Right ventricle myocardium superior (tissue), 1 donor: ENCODE measurements around the gene ANKS3. TPM values are rescaled to one million over a fixed set of nuclear protein-coding genes. Genes with fewer than 3 reads are reported as not detected.

ENCODE experiments used
- ATAC-seq: fragments of 200-7000 bp; cut with Tn5 transposase; one replicate; pipeline ENCODE4 v1.9.1; 2020; ENCODE audit warnings: mild to moderate bottlenecking; ENCODE audit not compliant: poor library complexity
- DNase-seq: peaks from one replicate; pipeline ENCODE4 v3.0.0-alpha.2; 2020
- intact Hi-C: fragments of 100-400 bp; cut with DNase I; formaldehyde crosslinking; loops from one replicate; pipeline ENCODE4 v1.11.2; 2022
- total RNA-seq: library from RNA; stranded (reverse); fragmentation: NEBNext Ultra II Directional; extraction: Animal tissue kit (Norgen Biotek cat#: 25700); gene quantifications from one replicate; pipeline ENCODE4 v1.2.1, GENCODE V29; 2021
- donor health status: DM: no; HTN: yes; CAD: no; lungs with severe emphysema.

Gene ANKS3
- total RNA-seq, 1 donor from 2014 or later: 9.1 TPM

DNA sequence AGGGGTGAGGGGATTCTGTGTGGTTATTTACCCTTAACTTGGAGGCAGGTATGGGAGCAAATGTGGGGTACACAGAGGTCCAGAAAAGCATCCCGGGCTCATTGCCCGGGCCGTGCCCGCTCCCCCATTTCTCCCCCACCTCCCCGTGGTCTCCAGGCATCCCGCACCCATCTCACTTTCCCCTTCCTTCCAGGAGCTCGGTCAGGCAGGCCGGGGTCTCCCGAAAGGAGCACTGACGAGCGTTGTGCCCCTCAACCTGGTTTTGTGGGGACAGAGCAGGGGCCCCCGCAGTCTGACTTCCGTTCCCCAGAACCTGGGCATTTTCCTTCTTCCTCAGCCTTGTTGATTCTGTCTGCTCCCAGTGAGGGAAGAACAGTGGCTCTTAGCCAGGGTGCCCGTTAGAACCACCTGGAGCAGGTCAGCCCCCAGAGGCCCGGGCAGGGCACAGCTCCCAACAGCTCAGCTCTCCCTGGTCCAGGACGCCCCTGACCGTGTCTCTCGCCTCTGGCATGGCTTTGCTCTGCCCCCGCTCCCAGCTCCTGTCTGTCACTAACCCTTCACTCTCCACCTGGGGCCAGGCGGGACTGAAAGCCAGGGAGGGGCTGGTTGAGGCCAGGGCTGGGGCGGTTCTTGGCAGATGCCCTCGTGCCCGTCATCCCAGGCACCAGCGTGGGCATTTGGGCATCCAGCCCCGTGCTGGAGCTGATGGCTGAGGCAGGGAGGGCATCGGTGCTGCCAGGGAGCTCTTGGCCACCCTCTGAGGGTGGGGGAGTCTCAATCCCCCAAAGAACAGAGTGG, 53.2 kb downstream of the ANKS3 start:
- DNase-seq (peak; percentile 85), ATAC-seq (peak; percentile 69)
- intact Hi-C loops: no loop called here

DNA sequence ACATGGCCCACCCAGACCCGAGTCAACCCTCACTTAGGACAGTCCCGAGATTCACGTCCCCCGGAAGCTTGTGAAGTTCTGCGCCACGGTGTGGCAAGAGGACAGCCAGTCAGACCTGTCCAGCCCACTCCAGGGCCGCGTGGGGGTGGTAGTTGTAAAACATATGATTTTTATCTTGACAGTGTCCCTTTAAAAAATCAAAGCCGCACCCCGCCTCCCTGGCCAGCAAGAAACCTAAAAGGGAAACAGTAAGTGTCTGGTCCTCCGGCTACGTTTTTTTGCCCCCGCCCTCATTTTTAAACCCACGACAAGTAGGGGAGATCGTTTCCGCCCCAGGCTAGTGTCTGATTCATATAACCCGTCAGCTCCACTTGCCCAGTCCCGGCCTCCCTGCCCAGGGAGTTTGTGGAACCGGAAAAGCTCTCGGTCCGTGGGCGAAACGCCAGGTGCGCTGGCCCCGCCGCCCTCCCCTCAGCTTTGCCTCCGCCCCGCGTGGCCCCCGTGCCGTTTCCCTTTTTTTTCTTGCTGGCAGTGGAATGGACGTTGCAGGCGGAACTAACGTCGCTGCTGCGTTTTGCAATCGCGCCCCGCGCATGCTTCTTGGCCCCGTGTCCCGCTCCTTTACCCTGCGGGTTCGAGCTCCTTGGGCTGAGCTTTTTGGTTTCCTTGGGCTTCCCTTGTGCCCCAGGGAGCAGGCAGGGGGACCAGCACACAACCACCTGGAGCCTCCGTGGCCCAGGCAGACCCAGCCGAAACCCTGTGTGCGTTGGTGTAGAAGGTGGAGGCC, 54.0 kb downstream of the ANKS3 start:
- DNase-seq (peak; percentile 88), ATAC-seq (peak; percentile 40)
- intact Hi-C loops: no loop called here

DNA sequence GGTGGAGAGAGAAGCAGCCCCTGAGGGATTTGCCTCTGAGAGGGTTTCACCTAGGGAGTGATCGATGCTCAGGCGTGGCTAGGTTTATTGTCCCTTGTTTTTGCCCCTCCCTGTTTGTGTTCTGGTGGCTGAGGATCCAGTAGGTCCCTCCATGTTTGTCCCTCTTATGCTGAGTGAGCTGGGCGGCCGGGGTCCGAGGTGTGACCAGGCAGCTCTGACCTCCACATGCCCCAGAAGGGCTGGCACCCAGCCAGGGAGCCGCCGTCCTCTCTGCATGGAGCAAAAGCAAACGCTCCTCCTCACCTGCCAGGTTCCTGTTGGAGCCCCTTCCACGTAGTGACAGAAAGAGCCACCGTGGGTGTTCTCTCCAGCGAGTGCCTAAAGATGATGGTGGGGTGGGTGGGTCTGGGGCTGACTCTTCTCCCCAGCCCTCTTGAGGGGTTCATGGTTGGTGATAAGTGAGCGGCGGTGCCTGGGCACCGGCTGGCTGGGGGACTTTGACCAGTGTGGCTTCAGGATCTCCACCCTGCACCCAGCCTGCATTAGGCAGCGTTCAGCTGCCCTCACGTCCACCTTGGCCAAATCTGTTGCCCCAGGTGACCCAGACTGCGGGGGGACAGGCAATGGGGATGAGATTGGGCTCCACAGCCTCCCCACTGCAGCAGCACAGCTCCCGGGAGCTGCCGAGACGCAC, 54.8 kb downstream of the ANKS3 start:
- intact Hi-C loops: no loop called here
- DNase-seq (peak; percentile 68), ATAC-seq (no peak)

DNA sequence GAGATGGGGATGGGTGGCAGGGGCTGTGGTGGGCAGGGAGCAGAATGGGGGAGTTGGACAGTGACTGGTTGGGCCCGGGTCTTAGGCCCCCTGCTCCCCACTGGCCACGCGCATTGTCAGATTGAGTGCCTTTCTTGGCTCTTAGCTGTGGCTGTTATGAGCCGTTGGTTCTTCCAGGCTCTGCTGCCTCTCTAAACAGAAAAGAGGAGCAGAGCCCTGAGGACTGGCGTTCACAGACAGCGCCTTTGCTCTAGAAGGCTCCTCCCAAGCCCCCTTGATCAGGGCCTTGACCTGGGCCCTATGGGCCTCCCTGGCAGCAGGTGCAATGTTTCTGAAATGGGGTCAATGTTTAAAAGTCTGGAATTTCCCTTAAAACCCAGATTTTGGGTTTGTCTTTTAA, 55.5 kb downstream of the ANKS3 start:
- DNase-seq: no peak
- intact Hi-C loops: no loop called here
- no peak for ATAC-seq

DNA sequence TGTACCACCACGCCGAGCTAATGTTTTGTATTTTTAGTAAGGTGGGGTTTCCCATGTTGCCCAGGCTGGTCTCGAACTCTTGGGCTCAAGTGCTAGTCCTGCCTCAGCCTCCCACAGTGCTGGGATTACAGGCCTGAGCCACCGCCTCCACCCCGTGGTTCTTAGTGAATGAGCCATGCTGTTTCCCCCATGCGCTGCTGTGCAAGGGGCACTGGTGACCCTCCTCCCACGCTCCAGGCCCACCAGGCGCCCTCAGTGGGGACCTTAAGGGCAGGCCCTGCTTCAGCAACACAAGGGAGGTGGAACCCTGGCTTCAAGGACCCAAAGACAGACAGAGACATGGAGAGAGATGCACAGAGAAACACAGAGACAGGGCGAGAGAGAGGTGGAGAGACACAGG, 56.1 kb downstream of the ANKS3 start:
- ATAC-seq: no peak
- DNase-seq: no peak
- intact Hi-C loops: no loop called here

DNA sequence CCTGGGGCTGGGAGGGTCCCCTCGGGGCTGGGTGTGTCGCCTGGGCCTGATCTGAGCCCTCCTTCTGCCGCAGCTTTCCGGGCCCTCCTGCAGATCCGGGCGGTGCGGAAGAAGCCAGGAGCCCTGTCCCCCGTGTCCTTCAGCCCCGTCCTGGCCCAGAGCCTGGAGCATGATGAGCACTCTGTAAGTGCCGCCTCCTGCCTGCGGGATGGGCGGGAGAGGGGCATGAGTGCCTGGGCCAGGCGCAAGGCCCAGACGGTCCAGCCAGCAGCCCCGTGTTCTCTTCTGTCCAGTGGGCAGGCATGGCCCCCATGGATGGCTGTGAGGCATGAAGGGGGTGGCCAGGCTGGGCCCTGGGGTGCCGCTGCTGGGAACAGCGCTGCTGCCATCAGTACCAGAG, 56.7 kb downstream of the ANKS3 start:
- DNase-seq (peak; percentile 86), ATAC-seq (peak; percentile 78)
- intact Hi-C loops: no loop called here

DNA sequence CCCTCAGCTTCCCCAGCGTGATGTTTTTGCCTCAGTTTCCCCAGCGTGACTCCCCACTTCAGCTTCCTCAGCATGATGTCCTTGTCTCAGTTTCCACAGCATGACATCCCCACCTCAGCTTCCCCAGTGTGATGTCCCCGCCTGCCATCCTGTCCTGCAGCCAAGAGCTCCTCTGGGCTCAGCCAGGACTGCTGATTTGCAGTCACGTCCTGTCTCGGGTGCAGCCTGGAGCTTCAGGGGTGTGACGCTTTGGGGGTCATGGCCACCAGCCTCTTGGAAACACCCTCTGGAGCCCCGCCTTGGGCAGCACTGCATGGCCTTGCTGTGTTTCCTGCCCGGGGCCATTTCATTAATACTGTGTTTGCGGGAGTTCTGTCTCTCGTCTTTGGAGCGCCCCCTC, 57.2 kb downstream of the ANKS3 start:
- DNase-seq: peak; percentile 73
- intact Hi-C loops: no loop called here
- peak; percentile 45 for ATAC-seq

DNA sequence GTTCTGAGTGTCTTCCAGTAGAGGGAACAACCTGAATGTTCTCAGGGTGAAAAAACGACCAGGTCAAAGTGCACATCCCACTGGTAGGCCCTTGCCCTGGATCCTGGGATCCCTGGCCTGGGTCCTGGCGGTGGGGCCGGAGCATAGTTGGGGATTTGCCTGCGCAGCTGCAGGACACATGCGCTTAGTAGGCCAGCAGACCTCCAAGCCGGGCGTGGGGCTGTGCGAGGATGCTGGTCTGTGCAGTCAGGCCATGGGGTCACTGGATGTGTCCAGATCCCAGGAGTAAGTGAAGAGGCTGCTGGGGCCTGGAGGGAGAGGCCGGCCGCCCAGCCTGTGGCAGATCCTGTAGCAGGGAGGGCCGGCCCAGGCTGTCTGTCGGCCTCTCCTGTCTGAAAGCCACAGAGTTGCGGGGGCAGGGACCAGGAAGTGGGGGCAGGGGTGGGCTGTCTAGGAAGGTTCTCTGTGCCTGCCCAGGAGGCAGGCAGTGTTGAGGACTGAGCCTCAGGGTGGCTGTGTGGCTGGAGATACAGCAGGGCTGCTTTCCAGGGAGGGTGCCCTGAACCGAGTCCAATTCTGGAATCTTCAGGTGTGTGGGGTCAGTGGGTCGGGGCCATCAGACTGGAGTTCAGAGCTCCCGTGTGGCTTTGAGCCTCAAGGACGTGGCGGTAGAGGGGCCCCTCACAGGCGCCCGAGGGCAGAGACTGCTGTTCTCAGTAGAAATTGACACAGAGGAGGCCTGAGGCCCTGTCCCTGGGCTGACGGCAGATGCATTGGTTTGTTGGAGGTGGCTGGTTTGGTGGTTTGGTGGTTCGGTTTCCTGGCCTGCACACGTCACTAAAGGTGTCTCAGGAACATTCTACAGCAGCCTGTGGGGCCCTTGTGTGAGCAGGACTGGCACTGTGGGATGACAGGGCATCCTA, 57.9 kb downstream of the ANKS3 start:
- intact Hi-C loops: no loop called here
- no peak for DNase-seq

DNA sequence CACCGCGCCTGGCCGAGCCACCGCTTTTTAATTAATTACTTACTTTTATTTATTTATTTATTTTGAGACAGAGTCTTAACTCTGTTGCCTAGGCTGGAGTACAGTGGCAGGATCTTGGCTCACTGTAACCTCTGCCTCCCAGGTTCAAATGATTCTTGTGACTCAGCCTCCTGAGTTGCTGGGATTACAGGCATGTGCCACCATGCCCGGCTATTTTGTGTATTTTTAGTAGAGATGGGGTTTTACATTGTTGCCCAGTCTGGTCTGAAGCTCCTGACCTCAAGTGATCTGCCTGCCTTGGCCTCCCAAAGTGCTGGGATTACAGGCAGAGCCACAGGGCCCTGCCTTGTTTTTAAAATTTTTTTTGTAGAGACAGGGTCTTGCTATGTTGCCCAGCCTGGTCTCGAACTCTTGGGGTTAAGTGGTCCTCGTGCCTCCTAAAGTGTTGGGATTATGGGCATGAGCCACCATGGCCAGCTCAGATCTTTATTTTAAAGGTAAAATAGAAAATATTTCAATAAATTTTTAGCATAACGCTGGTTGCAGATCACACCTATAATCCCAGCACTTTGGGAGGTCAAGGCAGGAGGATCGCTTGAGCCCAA, 59.0 kb downstream of the ANKS3 start:
- intact Hi-C loops: no loop called here
- ATAC-seq: no peak
- DNase-seq: no peak

More for the DNA sequence above, 57.9 kb downstream of the ANKS3 start:
- ATAC-seq: no peak

DNA sequence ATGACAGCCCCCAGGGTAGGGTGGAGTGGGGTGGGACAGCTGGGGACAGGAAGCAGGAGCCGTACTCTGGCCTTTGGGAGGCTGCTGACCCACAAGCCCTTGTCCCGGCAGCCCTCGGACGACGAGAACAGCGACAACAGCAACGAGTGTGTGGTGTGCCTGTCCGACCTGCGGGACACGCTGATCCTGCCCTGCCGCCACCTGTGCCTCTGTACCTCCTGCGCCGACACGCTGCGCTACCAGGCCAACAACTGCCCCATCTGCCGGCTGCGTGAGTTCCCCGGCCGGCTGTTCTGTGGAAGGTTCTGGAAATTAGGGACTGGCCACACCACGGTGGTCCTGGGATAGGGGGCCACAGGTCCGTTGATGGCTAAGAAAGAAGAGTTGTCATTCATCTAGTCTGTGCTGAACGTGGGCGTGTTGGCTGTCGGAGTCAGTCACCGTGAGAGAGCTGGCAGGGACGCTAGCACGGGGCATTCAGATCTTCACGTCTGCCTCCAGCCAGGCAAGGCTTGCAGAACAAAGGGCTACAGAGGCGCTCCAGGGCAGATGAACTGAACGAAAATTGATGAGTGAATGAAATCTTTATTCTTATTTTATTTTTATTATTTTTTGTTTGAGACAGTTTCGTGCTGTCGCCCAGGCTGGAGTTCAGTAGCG, 60.6 kb downstream of the ANKS3 start:
- no peak for DNase-seq

DNA sequence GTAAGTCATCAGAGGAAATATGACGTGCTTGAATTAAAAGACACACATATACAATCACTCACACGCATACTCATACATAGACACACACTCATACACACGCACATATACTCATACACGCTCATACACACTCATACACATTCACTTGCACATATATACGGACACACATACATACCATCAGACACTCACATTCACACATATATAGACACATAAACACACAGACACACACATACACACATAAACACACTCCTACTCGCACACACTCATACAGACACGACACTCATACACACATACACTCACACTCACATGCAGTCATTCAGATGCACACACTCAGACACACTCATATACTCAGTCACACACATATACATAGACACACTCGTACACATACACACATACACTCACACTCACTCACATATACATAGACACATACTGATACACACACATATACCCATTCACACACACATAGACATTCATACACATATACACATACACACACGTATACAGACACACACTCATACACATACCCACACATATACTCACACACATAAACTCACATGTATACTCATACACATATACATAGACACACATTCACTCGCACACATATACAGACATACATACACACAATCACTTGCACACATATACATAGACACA, 65.6 kb downstream of the ANKS3 start:
- intact Hi-C loops: no loop called here
- no peak for DNase-seq
- no peak for ATAC-seq

More for the DNA sequence above, 60.6 kb downstream of the ANKS3 start:
- intact Hi-C loops: no loop called here
- no peak for ATAC-seq

DNA sequence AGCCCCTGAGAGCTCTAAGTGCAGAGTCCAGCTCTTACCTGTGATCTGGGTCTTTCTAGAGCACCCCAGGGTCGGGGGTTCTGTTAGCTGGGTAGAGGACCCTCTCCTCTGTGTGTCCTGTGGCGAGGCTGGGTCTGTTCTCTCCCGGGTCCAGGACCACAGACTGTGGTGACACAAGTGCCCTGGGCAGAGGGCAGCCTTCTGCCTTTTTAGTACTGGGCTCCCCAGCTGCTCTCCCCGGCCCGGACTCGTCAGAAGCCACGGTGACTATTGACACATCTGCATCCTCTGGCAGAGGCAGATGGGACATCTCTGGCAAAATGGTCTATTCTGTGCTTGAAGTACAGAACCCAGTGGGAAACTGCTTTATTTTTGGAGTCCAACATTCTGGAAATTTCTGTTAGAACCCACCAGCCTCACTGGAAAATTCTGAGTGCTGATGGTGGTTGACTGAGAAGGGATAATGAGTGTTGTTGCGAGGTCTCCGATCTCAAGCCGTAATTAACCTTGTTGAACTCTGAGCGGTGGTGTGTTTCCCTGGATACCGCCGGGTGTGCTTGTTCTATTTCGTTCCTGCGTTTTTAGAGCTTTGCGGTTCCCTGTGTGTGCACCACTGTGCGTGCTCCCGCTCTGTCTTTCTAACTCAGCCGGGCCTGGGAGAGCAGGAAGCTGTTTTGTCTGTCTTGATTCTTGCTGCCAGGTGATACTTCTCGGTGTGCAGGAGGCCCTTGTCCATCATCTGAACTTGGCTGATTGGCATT, 66.7 kb downstream of the ANKS3 start:
- no peak for ATAC-seq
- intact Hi-C loops: no loop called here
- DNase-seq: no peak

DNA sequence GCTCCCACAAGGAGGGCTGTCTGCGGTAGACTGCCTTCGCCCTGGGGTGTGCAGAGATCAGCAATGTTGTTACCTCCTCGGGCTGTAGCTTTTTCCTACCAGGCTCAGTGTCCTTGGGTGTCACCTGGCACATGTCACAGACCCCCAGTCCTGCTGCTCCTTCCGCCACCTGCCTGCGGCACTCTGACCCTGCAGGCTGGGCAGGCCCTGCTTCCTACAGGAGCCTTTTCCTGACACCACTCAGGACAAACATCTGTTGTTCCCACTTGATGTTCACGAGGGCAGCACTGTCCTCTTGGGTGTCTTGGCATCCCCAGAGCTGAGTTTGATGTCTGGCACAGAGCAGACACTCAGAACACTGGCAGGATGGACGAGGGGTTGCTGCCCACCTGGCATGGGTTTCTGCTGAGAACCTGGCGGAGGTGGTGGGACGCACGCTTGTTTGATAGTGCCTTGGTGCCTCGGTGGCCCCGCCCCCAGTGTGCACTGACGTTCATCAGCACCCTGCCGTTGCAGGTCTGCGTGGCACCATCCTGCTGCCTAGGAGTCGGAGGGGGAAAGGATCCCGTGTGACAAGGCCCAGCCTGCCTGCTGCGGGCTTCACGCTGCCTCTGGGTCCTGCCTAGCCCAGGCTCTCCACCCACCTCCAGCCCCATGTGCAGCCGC, 67.4 kb downstream of the ANKS3 start:
- DNase-seq (no peak), ATAC-seq (no peak)
- intact Hi-C loops: no loop called here

DNA sequence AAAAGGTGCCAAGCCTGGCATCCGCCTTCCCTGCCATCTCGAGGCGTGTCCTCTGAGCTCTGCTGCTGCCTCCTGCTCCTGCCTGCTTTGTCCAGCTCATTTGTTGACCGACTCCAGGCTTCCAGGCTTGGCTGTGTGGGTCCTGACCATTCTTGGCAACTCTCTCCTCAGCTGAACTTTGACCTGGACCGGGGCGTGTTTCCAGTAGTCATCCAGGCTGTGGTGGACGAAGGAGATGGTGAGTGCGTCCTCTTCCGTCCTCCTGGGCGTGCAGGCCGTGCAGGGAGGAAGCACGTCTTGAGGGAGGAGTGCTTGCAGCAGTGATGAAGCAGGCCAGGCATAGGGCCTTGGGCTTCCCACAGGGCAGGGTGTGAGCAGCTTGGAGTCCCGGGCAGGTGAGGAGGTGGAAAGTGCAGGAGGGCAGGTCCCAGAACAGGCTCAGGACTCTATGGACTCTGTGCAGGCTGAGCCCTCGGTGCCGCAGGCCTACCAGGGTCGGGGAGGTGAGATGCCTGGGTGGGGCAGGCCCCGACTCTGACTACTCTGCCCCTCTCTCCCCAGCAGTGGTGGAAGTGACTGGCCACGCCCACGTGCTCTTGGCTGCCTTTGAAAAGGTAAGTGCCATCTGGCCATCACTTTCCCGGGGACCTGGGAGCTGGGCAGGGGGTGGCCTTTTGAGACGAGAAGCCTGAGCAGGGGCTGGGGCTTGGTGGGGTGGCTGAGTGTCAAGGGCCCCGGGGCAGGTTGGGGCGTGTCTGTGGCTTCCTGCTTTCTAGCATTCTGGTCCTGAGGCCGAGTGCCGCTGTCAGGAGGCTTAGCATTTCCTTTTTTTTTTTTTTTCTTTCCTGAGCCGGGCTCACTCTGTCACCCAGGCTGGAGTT, 69.3 kb downstream of the ANKS3 start:
- DNase-seq (peak; percentile 70), ATAC-seq (peak; percentile 26)
- intact Hi-C loops: no loop called here
